ENCODE measurements around the gene MYO1F. TPM values are rescaled to one million over a fixed set of nuclear protein-coding genes. Genes with fewer than 3 reads are reported as not detected.
"Not testable (repeated sequence)": the region's sequence is repeated elsewhere in the genome, so short reads cannot be mapped to it uniquely, and the experiment has no call there.

MYO1F gene
- 1 to 10 TPM; 4.6 to 8.0 (median 6.6) TPM for total RNA-seq

GRCh38 chr19:8577247-8577646, at the start of gene MYO1F:
MYO1F (minus strand) TSS chr19:8577442; CDS start chr19:8577309, 133 bp downstream.
- Mint-ChIP-seq H3K27me3 (ENCODE audit: low read depth) (no peaks in the 10 kb centered on the region), H3K36me3 (ENCODE audit: insufficient read depth) (peaks cover 4% of the 10 kb centered on the region), H3K4me1 (ENCODE audit: low read depth) (peaks cover 71% of the 10 kb centered on the region), H3K4me3 (peak within 1 kb of the TSS; percentile 85), H3K9me3 (peaks cover 4% of the 10 kb centered on the region)
- ATAC-seq: no peak
- no peak for DNase-seq

GRCh38 chr19:8626842-8627241, 49.6 kb upstream of the MYO1F start:
- no peaks in the 10 kb centered on the region for H3K27me3 Mint-ChIP-seq (ENCODE audit: low read depth)
- no peaks in the 10 kb centered on the region for H3K36me3 Mint-ChIP-seq (ENCODE audit: insufficient read depth)
- no peaks in the 10 kb centered on the region for H3K9me3 Mint-ChIP-seq
- no peak overlapping the region for H3K4me3 Mint-ChIP-seq
- DNase-seq: no peak
- ATAC-seq: no peak
- H3K4me1 Mint-ChIP-seq (ENCODE audit: low read depth): no peaks in the 10 kb centered on the region

GRCh38 chr19:8622886-8623285, 45.6 kb upstream of the MYO1F start:
- not testable (repeated sequence) for H3K9me3 Mint-ChIP-seq; H3K36me3 Mint-ChIP-seq (ENCODE audit: insufficient read depth); DNase-seq; ATAC-seq; H3K4me3 Mint-ChIP-seq; H3K27me3 Mint-ChIP-seq (ENCODE audit: low read depth); H3K4me1 Mint-ChIP-seq (ENCODE audit: low read depth)

- no peaks in the 10 kb centered on the region for H3K9me3 Mint-ChIP-seq
- peaks cover 3% of the 10 kb centered on the region for H3K27me3 Mint-ChIP-seq (ENCODE audit: low read depth)
- peaks cover 7% of the 10 kb centered on the region for H3K4me1 Mint-ChIP-seq (ENCODE audit: low read depth)
- no peaks in the 10 kb centered on the region for H3K36me3 Mint-ChIP-seq (ENCODE audit: insufficient read depth)
- no peak overlapping the region for H3K4me3 Mint-ChIP-seq
- ATAC-seq (no peak), DNase-seq (no peak)
These were observed 41.5 kb upstream of the MYO1F start for GRCh38 chr19:8618751-8619150.

GRCh38 chr19:8617984-8618383, 40.7 kb upstream of the MYO1F start:
- Mint-ChIP-seq H3K27me3 (ENCODE audit: low read depth) (peaks cover 3% of the 10 kb centered on the region), H3K4me1 (ENCODE audit: low read depth) (peaks cover 7% of the 10 kb centered on the region), H3K36me3 (ENCODE audit: insufficient read depth) (no peaks in the 10 kb centered on the region), H3K9me3 (no peaks in the 10 kb centered on the region), H3K4me3 (no peak overlapping the region)
- ATAC-seq (no peak), DNase-seq (no peak)

GRCh38 chr19:8617325-8617724, 40.1 kb upstream of the MYO1F start:
- DNase-seq; H3K9me3 Mint-ChIP-seq; H3K4me3 Mint-ChIP-seq; H3K36me3 Mint-ChIP-seq (ENCODE audit: insufficient read depth); H3K27me3 Mint-ChIP-seq (ENCODE audit: low read depth); ATAC-seq: not testable (repeated sequence)
- H3K4me1 Mint-ChIP-seq (ENCODE audit: low read depth): peaks cover 11% of the 10 kb centered on the region

- H3K36me3 Mint-ChIP-seq (ENCODE audit: insufficient read depth): no peaks in the 10 kb centered on the region
- H3K9me3 Mint-ChIP-seq: no peaks in the 10 kb centered on the region
- ATAC-seq (no peak), DNase-seq (no peak)
- no peak overlapping the region for H3K4me3 Mint-ChIP-seq
- H3K4me1 Mint-ChIP-seq (ENCODE audit: low read depth): peaks cover 16% of the 10 kb centered on the region
- peaks cover 3% of the 10 kb centered on the region for H3K27me3 Mint-ChIP-seq (ENCODE audit: low read depth)
These were observed 39.6 kb upstream of the MYO1F start for GRCh38 chr19:8616861-8617260.

- peak; percentile 56 for DNase-seq
- no peaks in the 10 kb centered on the region for H3K36me3 Mint-ChIP-seq (ENCODE audit: insufficient read depth)
- H3K4me3 Mint-ChIP-seq: no peak overlapping the region
- no peaks in the 10 kb centered on the region for H3K9me3 Mint-ChIP-seq
- peaks cover 3% of the 10 kb centered on the region for H3K27me3 Mint-ChIP-seq (ENCODE audit: low read depth)
- ATAC-seq: no peak
- H3K4me1 Mint-ChIP-seq (ENCODE audit: low read depth): peaks cover 20% of the 10 kb centered on the region
These were observed 38.8 kb upstream of the MYO1F start for GRCh38 chr19:8615813-8616596.

- ATAC-seq: no peak
- DNase-seq: no peak
- H3K4me3 Mint-ChIP-seq: no peak overlapping the region
- H3K27me3 Mint-ChIP-seq (ENCODE audit: low read depth): no peaks in the 10 kb centered on the region
- no peaks in the 10 kb centered on the region for H3K9me3 Mint-ChIP-seq
- peaks cover 24% of the 10 kb centered on the region for H3K4me1 Mint-ChIP-seq (ENCODE audit: low read depth)
- no peaks in the 10 kb centered on the region for H3K36me3 Mint-ChIP-seq (ENCODE audit: insufficient read depth)
These were observed 37.8 kb upstream of the MYO1F start for GRCh38 chr19:8615024-8615423.

GRCh38 chr19:8614455-8614854, 37.2 kb upstream of the MYO1F start:
- DNase-seq: no peak
- Mint-ChIP-seq H3K36me3 (ENCODE audit: insufficient read depth) (no peaks in the 10 kb centered on the region), H3K4me3 (no peak overlapping the region), H3K4me1 (ENCODE audit: low read depth) (peaks cover 29% of the 10 kb centered on the region), H3K9me3 (no peaks in the 10 kb centered on the region), H3K27me3 (ENCODE audit: low read depth) (no peaks in the 10 kb centered on the region)
- ATAC-seq: no peak

- no peaks in the 10 kb centered on the region for H3K9me3 Mint-ChIP-seq
- peaks cover 33% of the 10 kb centered on the region for H3K4me1 Mint-ChIP-seq (ENCODE audit: low read depth)
- ATAC-seq: no peak
- DNase-seq: no peak
- no peaks in the 10 kb centered on the region for H3K36me3 Mint-ChIP-seq (ENCODE audit: insufficient read depth)
- no peaks in the 10 kb centered on the region for H3K27me3 Mint-ChIP-seq (ENCODE audit: low read depth)
- H3K4me3 Mint-ChIP-seq: peak overlapping the region; percentile 33
These were observed 35.5 kb upstream of the MYO1F start for GRCh38 chr19:8612807-8613171.

- Mint-ChIP-seq H3K9me3 (no peaks in the 10 kb centered on the region), H3K4me1 (ENCODE audit: low read depth) (peaks cover 33% of the 10 kb centered on the region), H3K36me3 (ENCODE audit: insufficient read depth) (no peaks in the 10 kb centered on the region), H3K27me3 (ENCODE audit: low read depth) (no peaks in the 10 kb centered on the region), H3K4me3 (peak overlapping the region; percentile 46)
- no peak for ATAC-seq
- DNase-seq: no peak
These were observed 34.9 kb upstream of the MYO1F start for GRCh38 chr19:8611877-8612806.

- DNase-seq: no peak
- Mint-ChIP-seq H3K4me1 (ENCODE audit: low read depth) (peaks cover 33% of the 10 kb centered on the region), H3K27me3 (ENCODE audit: low read depth) (no peaks in the 10 kb centered on the region), H3K9me3 (no peaks in the 10 kb centered on the region), H3K4me3 (peak overlapping the region; percentile 64), H3K36me3 (ENCODE audit: insufficient read depth) (peaks cover 3% of the 10 kb centered on the region)
- ATAC-seq: no peak
These were observed 34.2 kb upstream of the MYO1F start for GRCh38 chr19:8611391-8611876.

GRCh38 chr19:8610936-8611300, 33.7 kb upstream of the MYO1F start:
- Mint-ChIP-seq H3K4me1 (ENCODE audit: low read depth) (peaks cover 33% of the 10 kb centered on the region), H3K36me3 (ENCODE audit: insufficient read depth) (peaks cover 3% of the 10 kb centered on the region), H3K9me3 (no peaks in the 10 kb centered on the region), H3K27me3 (ENCODE audit: low read depth) (no peaks in the 10 kb centered on the region), H3K4me3 (no peak overlapping the region)
- no peak for ATAC-seq
- no peak for DNase-seq

Data from activated T-cell treated with anti-CD3 and anti-CD28 coated beads, Interleukin-2, amount 50 U/mL, for 4 hours (primary cell).